A549 (cell line): ENCODE results near the gene DTNB. TPM values are rescaled to one million over a fixed set of nuclear protein-coding genes. Genes with fewer than 3 reads are reported as not detected.

Source experiments
- ATAC-seq, 2 experiments: fragments of 200-7000 bp in 1 of 2; fragments of >200 bp in 1 of 2; cut with Nextera tagmentation in 1 of 2; cut with Tn5 transposase in 1 of 2; 3 replicates each; pipeline versions ENCODE4 v1.8.0 to v1.9.1; 2018 to 2020; ENCODE audit warnings: mild to moderate bottlenecking in 1 of 2, moderate library complexity in 1 of 2
- CTCF ChIA-PET: fragments of 300-600 bp; sonication (Branson Sonifier 250); formaldehyde crosslinking; extraction: SDS; loops from one replicate; lab custom pipeline; 2021; ENCODE audit warnings: antibody characterized with exemption, inconsistent platforms; lab: Yijun Ruan, JAX
- POLR2A ChIA-PET: fragments of 350-600 bp; formaldehyde crosslinking; extraction: SDS; loops from one replicate; lab custom pipeline; 2021; ENCODE audit warnings: antibody characterized with exemption, inconsistent platforms; lab: Yijun Ruan, JAX
- DNase-seq, 2 experiments: peaks; one replicate each; pipeline versions ENCODE4 v3.0.0 to v3.0.0-alpha.2; 2011 to 2016; ENCODE audit warnings: low read depth in 1 of 2, low spot score in 1 of 2
- FAIRE-seq: peaks from 2 replicates; lab custom pipeline; 2011; peaks lifted over from hg19 to GRCh38; lab: Jason Lieb, UNC
- H3K27ac ChIP-seq, 2 experiments: fragments of >200 bp; sonication (Bioruptor Twin); formaldehyde crosslinking; 3 replicates each; pipeline ENCODE4 v1.5.1; 2016 to 2017
- H3K4me1 ChIP-seq: fragments of >200 bp; sonication (Bioruptor Twin); formaldehyde crosslinking; 3 replicates; pipeline ENCODE4 v1.6.1; 2016
- H3K4me2 ChIP-seq: fragments of >200 bp; sonication (Bioruptor Twin); formaldehyde crosslinking; 3 replicates; pipeline ENCODE4 v1.6.1; 2016
- H3K4me3 ChIP-seq: fragments of >200 bp; sonication (Bioruptor Twin); formaldehyde crosslinking; 3 replicates; pipeline ENCODE4 v1.5.1; 2016
- H3K9me3 ChIP-seq: fragments of >200 bp; sonication (Bioruptor Twin); formaldehyde crosslinking; 3 replicates; pipeline ENCODE4 v1.6.1; 2016
- BHLHE40 ChIP-seq: IDR thresholded peaks from 2 replicates; pipeline ENCODE4 v1.6.1; 2012; ENCODE audit warnings: low read depth, low read length, inconsistent platforms
- CBX2 ChIP-seq: fragments of 200-600 bp; sonication (generic); IDR thresholded peaks from 2 replicates; pipeline ENCODE4 v1.6.1; 2016; ENCODE audit warnings: low read depth, mild to moderate bottlenecking, borderline replicate concordance
- CHD4 ChIP-seq: fragments of 200-600 bp; sonication (generic); IDR thresholded peaks from 2 replicates; pipeline ENCODE4 v1.6.1; 2016; ENCODE audit warnings: antibody characterized with exemption, mild to moderate bottlenecking, borderline replicate concordance
- CTCF ChIP-seq: fragments of >200 bp; sonication (Bioruptor Twin); formaldehyde crosslinking; IDR thresholded peaks from 3 replicates; pipeline ENCODE4 v1.5.1; 2016
- EHMT2 ChIP-seq: fragments of 200-600 bp; sonication (generic); IDR thresholded peaks from 2 replicates; pipeline ENCODE4 v1.6.1; 2016; ENCODE audit warnings: antibody characterized with exemption, low read depth, mild to moderate bottlenecking, moderate library complexity
- ELK1 ChIP-seq: fragments of 150-350 bp; IDR thresholded peaks from 2 replicates; pipeline ENCODE4 v1.6.1; 2014; ENCODE audit warnings: low read depth, mild to moderate bottlenecking, low read length
- ESRRA ChIP-seq: fragments of 150-350 bp; IDR thresholded peaks from 2 replicates; pipeline ENCODE4 v1.6.1; 2014; ENCODE audit warnings: mild to moderate bottlenecking, low read length, borderline replicate concordance
- FOSL2 ChIP-seq, 2 experiments: fragments of 450-650 bp in 1 of 2; fragments of >200 bp in 1 of 2; sonication (Bioruptor Twin) in 1 of 2; formaldehyde crosslinking; IDR thresholded peaks; 2 replicates each; pipeline versions ENCODE4 v1.5.0 to v1.6.1; 2016 to 2020; ENCODE audit warnings: mild to moderate bottlenecking in 1 of 2, moderate library complexity in 1 of 2
- FOXS1 ChIP-seq: fragments of 250-450 bp; sonication (Bioruptor Pico); IDR thresholded peaks from 2 replicates; pipeline ENCODE4 v1.5.0; 2020; ENCODE audit warnings: mild to moderate bottlenecking, moderate library complexity
- GATA3 ChIP-seq: IDR thresholded peaks from 2 replicates; pipeline ENCODE4 v1.6.1; 2012; ENCODE audit warnings: borderline replicate concordance
- HDAC2 ChIP-seq: fragments of 200-600 bp; sonication (generic); IDR thresholded peaks from 2 replicates; pipeline ENCODE4 v1.6.1; 2016
- HMGXB4 ChIP-seq: fragments of 250-450 bp; sonication (Bioruptor Pico); IDR thresholded peaks from 2 replicates; pipeline ENCODE4 v1.5.0; 2021; ENCODE audit warnings: mild to moderate bottlenecking, moderate library complexity, borderline replicate concordance
- HOXA7 ChIP-seq: fragments of 250-450 bp; sonication (Bioruptor Pico); IDR thresholded peaks from 2 replicates; pipeline ENCODE4 v1.5.0; 2020; ENCODE audit warnings: mild to moderate bottlenecking, moderate library complexity
- JUN ChIP-seq, 2 experiments: fragments of >200 bp; sonication (Bioruptor Twin); formaldehyde crosslinking; IDR thresholded peaks; 2 replicates in 1 of 2; 3 replicates in 1 of 2; pipeline ENCODE4 v1.6.1; 2016 to 2017
- JUNB ChIP-seq: fragments of >200 bp; sonication (Bioruptor Twin); formaldehyde crosslinking; IDR thresholded peaks from 2 replicates; pipeline ENCODE4 v1.6.1; 2016
- KDM5A ChIP-seq: fragments of 200-600 bp; sonication (generic); IDR thresholded peaks from 2 replicates; pipeline ENCODE4 v1.6.1; 2016; ENCODE audit warnings: antibody characterized with exemption, mild to moderate bottlenecking
- MAFK ChIP-seq: fragments of 450-650 bp; IDR thresholded peaks from 2 replicates; pipeline ENCODE4 v1.6.1; 2014; ENCODE audit not compliant: partially characterized antibody
- MAX ChIP-seq: IDR thresholded peaks from 2 replicates; pipeline ENCODE4 v1.6.1; 2012
- MYC ChIP-seq: IDR thresholded peaks from 2 replicates; pipeline ENCODE4 v1.6.1; 2012; ENCODE audit warnings: mild to moderate bottlenecking, inconsistent platforms, low read length, improper control_type of control experiment, borderline replicate concordance
- POLR2A ChIP-seq: IDR thresholded peaks from 2 replicates; pipeline ENCODE4 v1.6.1; 2012; ENCODE audit warnings: mild to moderate bottlenecking, low read length
- POLR2AphosphoS2 ChIP-seq: conservative IDR thresholded peaks from 2 replicates; pipeline ENCODE4 v1.6.1; 2012; ENCODE audit warnings: low read length, improper control_type of control experiment, inconsistent platforms
- RAD21 ChIP-seq, 2 experiments: fragments of >200 bp in 1 of 2; sonication (Bioruptor Twin) in 1 of 2; formaldehyde crosslinking in 1 of 2; IDR thresholded peaks in 1 of 2; conservative IDR thresholded peaks in 1 of 2; 2 replicates in 1 of 2; 3 replicates in 1 of 2; pipeline ENCODE4 v1.6.1; 2012 to 2018; ENCODE audit warnings: inconsistent platforms in 1 of 2
- RARB ChIP-seq: fragments of 250-450 bp; sonication (Bioruptor Pico); IDR thresholded peaks from 2 replicates; pipeline ENCODE4 v1.8.0; 2021; ENCODE audit warnings: mild to moderate bottlenecking, moderate library complexity
- RCOR1 ChIP-seq: fragments of 150-350 bp; IDR thresholded peaks from 2 replicates; pipeline ENCODE4 v1.6.1; 2014; ENCODE audit warnings: antibody characterized with exemption, low read length, low read depth
- SMC3 ChIP-seq: fragments of >200 bp; sonication (Bioruptor Twin); formaldehyde crosslinking; IDR thresholded peaks from 3 replicates; pipeline ENCODE4 v1.6.1; 2018; ENCODE audit warnings: inconsistent platforms
- TFCP2L1 ChIP-seq: fragments of 250-450 bp; sonication (Bioruptor Pico); IDR thresholded peaks from 2 replicates; pipeline ENCODE4 v1.5.0; 2021; ENCODE audit warnings: mild to moderate bottlenecking
- USF2 ChIP-seq: fragments of 450-650 bp; IDR thresholded peaks from 2 replicates; pipeline ENCODE4 v1.6.1; 2014; ENCODE audit warnings: antibody characterized with exemption
- ZSCAN20 ChIP-seq: fragments of 250-450 bp; sonication (Bioruptor Pico); IDR thresholded peaks from 2 replicates; pipeline ENCODE4 v1.8.0; 2022; ENCODE audit warnings: mild to moderate bottlenecking, moderate library complexity
- WGBS: methylation state at CpG from one replicate; pipeline ENCODE4 v1.1.6; 2017; ENCODE audit errors: missing lambda C conversion rate; 5-methylcytosine and 5-hydroxymethylcytosine counted together
- polyA plus RNA-seq, 4 experiments: library from polyadenylated mRNA; depleted of rRNA in 3 of 4; stranded (reverse); fragments of >200 nt; fragmentation: RNase III in 1 of 4; extraction: RNeasy Plus Mini Kit Qiagen cat#74134 plus additional on column Dnase treatment in 1 of 4; gene quantifications; 2 replicates in 3 of 4; 3 replicates in 1 of 4; pipeline ENCODE4 v1.2.3, GENCODE V29; 2011 to 2017
- TF ChIP-seq, protein P1 (sequence below): IDR thresholded peaks from 2 replicates; pipeline ENCODE4 v1.6.1; 2012
- TF ChIP-seq, protein P2 (sequence below): fragments of >200 bp; sonication (Bioruptor Twin); formaldehyde crosslinking; IDR thresholded peaks from 3 replicates; pipeline ENCODE4 v1.6.1; 2016

Gene DTNB
- polyA plus RNA-seq, 2 of the 4 experiments (the other 2 are of a cell fraction): 11.2 to 32.6 TPM

GRCh38 chr2:25362049-25362433, 311.3 kb downstream of the DTNB start:
- CTCF ChIA-PET: interaction anchor here (0.6 to 3.0 kb wide), 60 partner anchors 9 to 338 kb away, joined by 3 to 62 read pairs (median 4); partner anchors contain the start of gene DNMT3A
- peak overlapping the region; percentile 58 to 79 for H3K27ac ChIP-seq
- POLR2A ChIA-PET: interaction anchor here (0.6 to 1.3 kb wide), 4 partner anchors 14 to 157 kb away, joined by 3 to 4 read pairs (median 3); partner anchors contain the start of gene DNMT3A

More at GRCh38 chr2:25362049-25362433, 311.3 kb downstream of the DTNB start:
- H3K4me3 ChIP-seq: peak overlapping the region; percentile 30
- FAIRE-seq (no peak), ATAC-seq (peak; percentile 93 to 98), DNase-seq (peak; percentile 94 to 98)
- under 1% methylated on average over 12 of the region's 16 CpGs for WGBS
- no peak for TF ChIP-seq CHD4
- peak; percentile 37; the same call in 1 of the 2 replicates for TF ChIP-seq MAX
- TF ChIP-seq EHMT2: no peak
- TF ChIP-seq, protein P1, sequence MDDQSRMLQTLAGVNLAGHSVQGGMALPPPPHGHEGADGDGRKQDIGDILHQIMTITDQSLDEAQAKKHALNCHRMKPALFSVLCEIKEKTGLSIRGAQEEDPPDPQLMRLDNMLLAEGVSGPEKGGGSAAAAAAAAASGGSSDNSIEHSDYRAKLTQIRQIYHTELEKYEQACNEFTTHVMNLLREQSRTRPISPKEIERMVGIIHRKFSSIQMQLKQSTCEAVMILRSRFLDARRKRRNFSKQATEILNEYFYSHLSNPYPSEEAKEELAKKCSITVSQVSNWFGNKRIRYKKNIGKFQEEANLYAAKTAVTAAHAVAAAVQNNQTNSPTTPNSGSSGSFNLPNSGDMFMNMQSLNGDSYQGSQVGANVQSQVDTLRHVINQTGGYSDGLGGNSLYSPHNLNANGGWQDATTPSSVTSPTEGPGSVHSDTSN: no peak
- no peak for TF ChIP-seq ESRRA
- peak; percentile 80 for TF ChIP-seq POLR2A
- TF ChIP-seq POLR2AphosphoS2: no peak
- TF ChIP-seq CBX2: no peak
- TF ChIP-seq BHLHE40: no peak
- peak; percentile 98 for TF ChIP-seq CTCF
- peak; percentile 44 to 62 for TF ChIP-seq RAD21 (conservative IDR thresholded peaks at IDR 0.05 in 1 of 2, IDR thresholded peaks at IDR 0.05 in 1 of 2)
- peak; percentile 35; the same call in 1 of the 2 replicates for TF ChIP-seq MYC
- no peak for TF ChIP-seq RARB (CRISPR knock-in tag)
- no peak for TF ChIP-seq HOXA7 (CRISPR knock-in tag)
- no peak for TF ChIP-seq GATA3
- no peak for TF ChIP-seq FOSL2 (IDR thresholded peaks at IDR 0.05)
- no peak for TF ChIP-seq FOSL2 (CRISPR knock-in tag; IDR thresholded peaks at IDR 0.05)
- TF ChIP-seq, protein P2, sequence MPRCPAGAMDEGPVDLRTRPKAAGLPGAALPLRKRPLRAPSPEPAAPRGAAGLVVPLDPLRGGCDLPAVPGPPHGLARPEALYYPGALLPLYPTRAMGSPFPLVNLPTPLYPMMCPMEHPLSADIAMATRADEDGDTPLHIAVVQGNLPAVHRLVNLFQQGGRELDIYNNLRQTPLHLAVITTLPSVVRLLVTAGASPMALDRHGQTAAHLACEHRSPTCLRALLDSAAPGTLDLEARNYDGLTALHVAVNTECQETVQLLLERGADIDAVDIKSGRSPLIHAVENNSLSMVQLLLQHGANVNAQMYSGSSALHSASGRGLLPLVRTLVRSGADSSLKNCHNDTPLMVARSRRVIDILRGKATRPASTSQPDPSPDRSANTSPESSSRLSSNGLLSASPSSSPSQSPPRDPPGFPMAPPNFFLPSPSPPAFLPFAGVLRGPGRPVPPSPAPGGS: no peak
- TF ChIP-seq KDM5A: no peak
- TF ChIP-seq TFCP2L1: no peak
- TF ChIP-seq JUN (IDR thresholded peaks at IDR 0.05): peak in 1 of 2 experiments; percentile 39; a peak in 1 of 5 replicates
- TF ChIP-seq JUNB: no peak
- TF ChIP-seq FOXS1 (CRISPR knock-in tag): no peak
- no peak for TF ChIP-seq ELK1
- peak; percentile 66 for TF ChIP-seq SMC3
- no peak for TF ChIP-seq HMGXB4 (CRISPR knock-in tag)
- TF ChIP-seq RCOR1: no peak
- no peak for TF ChIP-seq HDAC2
- peak; percentile 98 for TF ChIP-seq MAFK
- no peak for TF ChIP-seq USF2
- no peak for TF ChIP-seq ZSCAN20 (CRISPR knock-in tag)
- no peaks in the 10 kb centered on the region for H3K9me3 ChIP-seq
- H3K4me1 ChIP-seq: peaks cover 7% of the 10 kb centered on the region; the same call in 2 of the 3 replicates
- H3K4me2 ChIP-seq: peak overlapping the region; percentile 81
